ENCODE measurements around the gene TBC1D14. TPM values are rescaled to one million over a fixed set of nuclear protein-coding genes. Genes with fewer than 3 reads are reported as not detected.
"Not testable (repeated sequence)": the region's sequence is repeated elsewhere in the genome, so short reads cannot be mapped to it uniquely, and the experiment has no call there.

Gene TBC1D14
- total RNA-seq, 1 experiment from 2014 or later = 153 TPM

GRCh38 chr4:6888506-6889071, 21.0 kb upstream of the TBC1D14 start:
- in situ Hi-C loops (cut with HindIII; ENCODE audit: low pct_unique_long_range_greater_than_20kb, low sequenced_read_pairs) = no loop called here
- DNase-seq (ENCODE audit: low read depth, low spot score) = no peak

- in situ Hi-C loops (cut with HindIII; ENCODE audit: low pct_unique_long_range_greater_than_20kb, low sequenced_read_pairs) = no loop called here
- DNase-seq (ENCODE audit: low read depth, low spot score) = no peak
Observed at GRCh38 chr4:6889101-6889735, 20.4 kb upstream of the TBC1D14 start.

GRCh38 chr4:6889736-6890324, 19.8 kb upstream of the TBC1D14 start:
- DNase-seq (ENCODE audit: low read depth, low spot score) = no peak
- in situ Hi-C loops (cut with HindIII; ENCODE audit: low pct_unique_long_range_greater_than_20kb, low sequenced_read_pairs) = no loop called here

DNA sequence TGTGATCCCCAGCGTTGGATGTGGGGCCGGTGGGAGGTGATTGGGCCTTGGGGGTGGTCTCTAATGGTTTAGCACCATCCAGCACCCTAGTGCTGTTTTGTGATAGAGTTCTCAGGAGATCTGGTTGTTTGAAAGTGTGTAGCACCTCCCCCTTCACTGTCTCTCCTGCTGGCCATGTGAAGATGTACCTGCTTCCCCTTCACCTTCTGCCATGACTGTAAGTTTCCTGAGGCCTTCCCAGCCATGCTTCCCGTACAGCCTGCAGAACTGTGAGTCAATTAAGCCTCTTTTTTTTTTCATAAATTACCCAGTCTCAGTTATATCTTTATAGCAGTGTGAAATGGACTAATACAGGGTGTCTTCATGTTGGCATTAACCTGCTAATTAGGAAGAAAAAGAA, 19.3 kb upstream of the TBC1D14 start:
- no peak for DNase-seq (ENCODE audit: low read depth, low spot score)
- in situ Hi-C loops (cut with HindIII; ENCODE audit: low pct_unique_long_range_greater_than_20kb, low sequenced_read_pairs) = no loop called here

DNA sequence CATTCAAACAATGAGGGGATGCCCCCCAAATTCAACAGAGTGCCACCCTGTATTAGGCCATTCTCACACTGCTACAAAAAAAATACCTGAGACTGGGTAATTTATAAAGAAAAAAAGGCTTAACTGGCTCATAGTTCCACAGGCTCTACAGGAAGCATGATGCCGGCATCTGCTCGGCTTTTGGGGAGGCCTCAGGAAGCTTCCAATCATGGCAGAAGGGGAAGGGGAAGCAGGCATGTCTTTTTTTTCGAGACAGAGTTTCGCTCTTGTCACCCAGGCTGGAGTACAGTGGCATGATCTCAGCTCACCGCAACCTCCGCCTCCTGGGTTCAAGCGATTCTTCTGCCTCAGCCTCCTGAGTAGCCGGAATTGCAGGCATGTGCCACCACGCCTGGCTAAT, 18.7 kb upstream of the TBC1D14 start:
- DNase-seq (ENCODE audit: low read depth, low spot score); in situ Hi-C loops (cut with HindIII; ENCODE audit: low pct_unique_long_range_greater_than_20kb, low sequenced_read_pairs): not testable (repeated sequence)

GRCh38 chr4:6891436-6892170, 18.0 kb upstream of the TBC1D14 start:
- no peak for DNase-seq (ENCODE audit: low read depth, low spot score)
- in situ Hi-C loops (cut with HindIII; ENCODE audit: low pct_unique_long_range_greater_than_20kb, low sequenced_read_pairs) = no loop called here

GRCh38 chr4:6892190-6892908, 17.3 kb upstream of the TBC1D14 start:
- DNase-seq (ENCODE audit: low read depth, low spot score) = no peak
- in situ Hi-C loops (cut with HindIII; ENCODE audit: low pct_unique_long_range_greater_than_20kb, low sequenced_read_pairs) = no loop called here

DNA sequence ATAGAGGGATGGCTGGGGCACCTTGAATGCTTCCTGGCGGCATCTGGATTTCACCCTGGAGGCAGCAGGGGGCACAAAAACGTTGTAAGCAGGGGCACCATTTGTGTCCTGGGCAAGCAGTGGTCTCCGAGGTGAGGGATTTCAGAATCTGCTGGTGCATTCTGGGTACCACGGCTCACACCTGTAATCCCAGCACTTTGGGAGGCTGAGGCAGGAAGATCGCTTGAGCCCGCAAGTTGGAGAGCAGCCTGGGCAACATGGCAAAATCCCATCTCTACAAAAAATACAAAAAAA, 16.8 kb upstream of the TBC1D14 start:
- DNase-seq (ENCODE audit: low read depth, low spot score) = no peak
- in situ Hi-C loops (cut with HindIII; ENCODE audit: low pct_unique_long_range_greater_than_20kb, low sequenced_read_pairs) = no loop called here

GRCh38 chr4:6893449-6894085, 16.1 kb upstream of the TBC1D14 start:
- in situ Hi-C loops (cut with HindIII; ENCODE audit: low pct_unique_long_range_greater_than_20kb, low sequenced_read_pairs) = no loop called here
- no peak for DNase-seq (ENCODE audit: low read depth, low spot score)

DNA sequence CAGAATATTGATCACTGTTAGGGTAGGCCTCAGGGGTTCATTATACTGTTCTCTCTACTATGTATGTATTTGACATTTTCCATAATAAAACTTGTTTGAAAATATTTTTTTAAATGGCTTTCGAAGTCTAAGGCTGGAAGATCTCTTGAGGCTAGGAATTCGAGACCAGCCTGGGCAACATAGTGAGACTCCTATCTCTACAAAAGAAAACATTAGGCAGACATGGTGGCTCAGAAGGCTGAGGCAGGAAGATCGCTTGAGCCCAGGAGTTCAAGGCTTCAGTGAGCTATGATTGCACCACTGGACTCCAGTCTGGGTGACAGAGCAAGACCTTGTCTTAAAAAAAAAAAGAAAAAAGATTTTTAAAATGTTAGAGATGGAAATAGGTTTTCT, 15.5 kb upstream of the TBC1D14 start:
- DNase-seq (ENCODE audit: low read depth, low spot score) = no peak
- in situ Hi-C loops (cut with HindIII; ENCODE audit: low pct_unique_long_range_greater_than_20kb, low sequenced_read_pairs) = no loop called here

DNA sequence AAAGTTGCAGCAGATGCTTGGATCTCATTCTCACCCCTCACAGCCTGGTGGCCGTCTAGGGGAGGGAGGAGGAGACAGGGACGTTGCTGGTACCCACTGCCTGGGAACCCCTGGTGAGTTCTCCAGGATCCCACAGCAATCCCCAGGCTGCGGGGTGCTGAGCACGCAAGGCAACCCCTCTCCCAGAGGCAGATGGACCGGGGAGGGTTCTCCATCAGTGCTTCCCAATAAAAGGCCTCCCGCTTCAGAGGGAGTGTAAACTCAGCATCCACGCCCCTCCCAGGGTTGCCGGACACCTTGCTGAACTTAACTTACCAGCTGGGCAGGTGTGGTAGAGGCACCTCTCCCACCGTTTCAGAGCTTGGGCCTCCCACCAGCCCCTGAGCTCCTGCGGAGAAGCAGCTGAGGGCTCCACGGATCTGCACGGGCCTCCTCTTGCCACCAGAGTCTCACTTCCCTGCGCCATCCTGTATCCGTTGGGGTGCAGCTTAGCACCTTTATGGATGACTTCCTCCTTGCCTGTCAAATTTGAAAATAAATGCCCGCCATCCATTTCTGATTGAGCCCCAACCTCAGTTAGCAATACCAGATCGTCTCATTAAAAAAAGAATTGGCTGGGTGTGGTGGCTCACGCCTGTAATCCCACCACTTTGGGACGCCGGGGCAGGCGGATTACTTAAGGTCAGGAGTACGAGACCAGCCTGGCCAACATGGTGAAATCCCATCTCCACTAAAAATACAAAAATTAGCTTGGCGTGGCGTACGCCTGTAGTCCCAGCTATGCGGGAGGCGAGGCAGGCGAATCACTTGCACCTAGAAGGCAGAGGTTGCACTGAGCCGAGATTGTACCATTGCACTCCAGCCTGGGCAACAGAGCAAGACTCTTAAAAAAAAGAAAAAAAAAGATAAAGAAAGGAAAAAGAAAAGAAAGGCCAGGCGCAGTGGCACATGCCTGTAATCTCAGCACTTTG, 14.8 kb upstream of the TBC1D14 start:
- no peak for DNase-seq (ENCODE audit: low read depth, low spot score)
- in situ Hi-C loops (cut with HindIII; ENCODE audit: low pct_unique_long_range_greater_than_20kb, low sequenced_read_pairs) = no loop called here

DNA sequence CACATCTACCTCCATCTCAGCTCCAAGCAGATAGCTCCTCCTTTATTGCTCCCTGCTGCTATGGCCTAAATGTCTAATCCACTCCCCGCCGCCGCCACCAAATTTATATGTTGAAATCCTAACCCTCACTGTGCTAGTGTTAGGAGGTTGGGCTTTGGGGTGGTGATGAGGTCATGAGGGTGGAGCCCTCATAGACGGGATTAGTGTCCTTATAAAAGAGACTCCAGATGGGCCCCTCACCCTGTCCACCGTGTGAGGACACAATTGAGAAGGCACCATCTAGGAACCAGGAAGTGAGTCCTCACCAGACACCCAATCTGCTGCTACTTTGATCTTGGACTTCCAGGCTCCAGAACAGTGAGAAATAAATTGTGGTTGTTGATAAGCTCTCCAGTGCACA, 13.6 kb upstream of the TBC1D14 start:
- DNase-seq (ENCODE audit: low read depth, low spot score) = no peak
- in situ Hi-C loops (cut with HindIII; ENCODE audit: low pct_unique_long_range_greater_than_20kb, low sequenced_read_pairs) = no loop called here

- in situ Hi-C loops (cut with HindIII; ENCODE audit: low pct_unique_long_range_greater_than_20kb, low sequenced_read_pairs) = no loop called here
- DNase-seq (ENCODE audit: low read depth, low spot score) = no peak
Observed at GRCh38 chr4:6898763-6899162, 10.9 kb upstream of the TBC1D14 start.

GRCh38 chr4:6900181-6900812, 9.3 kb upstream of the TBC1D14 start:
- in situ Hi-C loops (cut with HindIII; ENCODE audit: low pct_unique_long_range_greater_than_20kb, low sequenced_read_pairs) = no loop called here
- DNase-seq (ENCODE audit: low read depth, low spot score) = no peak

DNA sequence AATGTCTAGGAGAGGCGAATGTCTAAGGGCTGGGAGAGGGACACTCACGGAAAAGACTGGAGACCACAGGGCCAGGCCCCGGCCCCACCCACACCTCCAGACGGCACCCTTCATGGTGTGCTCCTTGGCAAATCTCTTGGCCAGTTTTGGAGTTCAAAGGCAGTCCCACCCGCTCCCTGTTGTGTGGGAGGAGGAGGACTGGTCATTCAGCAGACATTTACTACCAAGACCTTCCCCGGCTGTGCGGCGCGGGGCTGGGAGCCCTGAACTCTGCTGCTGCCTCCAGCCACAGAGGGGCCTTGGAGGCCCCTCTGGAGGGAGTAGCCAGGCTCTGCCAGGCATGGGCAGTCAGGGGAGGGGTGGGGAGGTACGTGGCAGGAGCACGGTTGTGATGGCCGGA, 8.7 kb upstream of the TBC1D14 start:
- no peak for DNase-seq (ENCODE audit: low read depth, low spot score)
- in situ Hi-C loops (cut with HindIII; ENCODE audit: low pct_unique_long_range_greater_than_20kb, low sequenced_read_pairs) = no loop called here

- no peak for DNase-seq (ENCODE audit: low read depth, low spot score)
- in situ Hi-C loops (cut with HindIII; ENCODE audit: low pct_unique_long_range_greater_than_20kb, low sequenced_read_pairs) = no loop called here
Observed at GRCh38 chr4:6901669-6902317, 7.8 kb upstream of the TBC1D14 start.
